Right ventricle myocardium inferior (tissue), 1 donor: ENCODE measurements around the gene MYBBP1A. TPM values are rescaled to one million over a fixed set of nuclear protein-coding genes. Genes with fewer than 3 reads are reported as not detected.
A peak's percentile ranks its signal among the peaks of the same experiment; 100 is the strongest.

Experiments used
- ATAC-seq: fragments of 200-7000 bp; cut with Tn5 transposase; one replicate; pipeline ENCODE4 v1.9.1; 2020; ENCODE audit warnings: mild to moderate bottlenecking, moderate library complexity
- DNase-seq: peaks from one replicate; pipeline ENCODE4 v3.0.0; 2021; ENCODE audit errors: missing footprints
- intact Hi-C: fragments of 100-400 bp; cut with DNase I; formaldehyde crosslinking; loops from one replicate; pipeline ENCODE4 v1.11.0; 2022
- total RNA-seq: library from RNA; stranded (reverse); fragmentation: NEBNext Ultra II Directional; extraction: Animal tissue kit (Norgen Biotek cat#: 25700); gene quantifications from one replicate; pipeline ENCODE4 v1.2.1, GENCODE V29; 2021
- donor health status: DM: no; HTN: yes; CAD: no; lungs with severe emphysema.

The MYBBP1A gene
- total RNA-seq, 1 donor from 2014 or later: 19.2 TPM

GRCh38 chr17:4502466-4503154 lies 52.6 kb downstream of the MYBBP1A start:
- intact Hi-C loops: no loop called here
- ATAC-seq (no peak), DNase-seq (peak; percentile 48)

GRCh38 chr17:4501295-4501949 lies 53.8 kb downstream of the MYBBP1A start:
- DNase-seq (peak; percentile 37), ATAC-seq (no peak)
- intact Hi-C loops: loop anchor here (2.0 kb wide), 1 partner anchor 35 kb away; no protein-coding TSS in a partner anchor

- no peak for DNase-seq
- ATAC-seq: no peak
- intact Hi-C loops: loop anchor here (2.0 kb wide), 1 partner anchor 37 kb away; no protein-coding TSS in a partner anchor
Observed at GRCh38 chr17:4500191-4500571, 55.0 kb downstream of the MYBBP1A start.

GRCh38 chr17:4499431-4500190 lies 55.6 kb downstream of the MYBBP1A start:
- intact Hi-C loops: loop anchor here (2.0 kb wide), 1 partner anchor 37 kb away; no protein-coding TSS in a partner anchor
- DNase-seq: no peak
- no peak for ATAC-seq

- DNase-seq (peak; percentile 90), ATAC-seq (peak; percentile 90)
- intact Hi-C loops: no loop called here
Observed at GRCh38 chr17:4498461-4499397, 56.5 kb downstream of the MYBBP1A start, which contains the start of gene SPNS2. TSS of gene SPNS2 (plus strand) at chr17:4498881. CDS start at chr17:4499048, 167 bp downstream.

- intact Hi-C loops: no loop called here
- no peak for ATAC-seq
- DNase-seq: no peak
Observed at GRCh38 chr17:4497101-4497824, 57.9 kb downstream of the MYBBP1A start.

- DNase-seq (no peak), ATAC-seq (no peak)
- intact Hi-C loops: no loop called here
Observed at GRCh38 chr17:4492721-4493561, 62.2 kb downstream of the MYBBP1A start.

- intact Hi-C loops: no loop called here
- ATAC-seq (no peak), DNase-seq (no peak)
Observed at GRCh38 chr17:4490637-4491061, 64.5 kb downstream of the MYBBP1A start.

GRCh38 chr17:4490109-4490591 lies 65.0 kb downstream of the MYBBP1A start:
- DNase-seq (no peak), ATAC-seq (no peak)
- intact Hi-C loops: no loop called here

GRCh38 chr17:4488989-4489595 lies 66.1 kb downstream of the MYBBP1A start:
- no peak for DNase-seq
- intact Hi-C loops: no loop called here
- ATAC-seq: no peak

Other genes with a start within 250 kb of the MYBBP1A start
- 106 TPM for gene UBE2G1, start 188.7 kb downstream of the MYBBP1A start, total RNA-seq
- gene SPNS3, start 121.4 kb downstream of the MYBBP1A start, total RNA-seq: 0.35 TPM
- 12.4 TPM for gene SPNS2, start 56.5 kb downstream of the MYBBP1A start, total RNA-seq
- gene GGT6, start 5.2 kb upstream of the MYBBP1A start, total RNA-seq: 0.14 TPM
- gene SMTNL2, start 29.1 kb upstream of the MYBBP1A start, total RNA-seq: 48.6 TPM
- gene ALOX15, start 86.3 kb upstream of the MYBBP1A start, total RNA-seq: 0.19 TPM
- 34.4 TPM for gene PELP1, start 148.8 kb upstream of the MYBBP1A start, total RNA-seq
- 28.3 TPM for gene ARRB2, start 155.2 kb upstream of the MYBBP1A start, total RNA-seq
- gene MED11, start 176.0 kb upstream of the MYBBP1A start, total RNA-seq: 17.2 TPM
- gene ZMYND15, start 184.4 kb upstream of the MYBBP1A start, total RNA-seq: 0.11 TPM
- 3.9 TPM for gene CXCL16, start 184.5 kb upstream of the MYBBP1A start, total RNA-seq
- gene TM4SF5, start 216.5 kb upstream of the MYBBP1A start, total RNA-seq: not detected
- 0.70 TPM for gene VMO1, start 231.0 kb upstream of the MYBBP1A start, total RNA-seq
- not detected for gene GLTPD2, start 233.6 kb upstream of the MYBBP1A start, total RNA-seq
- 225 TPM for gene PSMB6, start 240.8 kb upstream of the MYBBP1A start, total RNA-seq